Spleen (tissue), 11 donors: ENCODE results near the gene RNPEPL1. TPM values are rescaled to one million over a fixed set of nuclear protein-coding genes. Genes with fewer than 3 reads are reported as not detected.
A peak's percentile ranks its signal among the peaks of the same experiment; 100 is the strongest.

Experiments
- DNase-seq: peaks from one replicate; pipeline ENCODE4 v3.0.0-alpha.2; 2020
- H3K27ac ChIP-seq, 8 donors: fragments of 200-600 bp; sonication (generic) in 7 of 8; 1 replicate in 4 of 8; 2 replicates in 4 of 8; pipeline versions ENCODE4 v1.5.0 to v1.8.0; 2016 to 2021; ENCODE audit warnings: inconsistent platforms in 4 of 8, mild to moderate bottlenecking in 4 of 8, moderate library complexity in 1 of 8
- H3K27me3 ChIP-seq, 7 donors: fragments of 200-600 bp; sonication (generic) in 6 of 7; replicated peaks in 1 of 7; 1 replicate in 4 of 7; 2 replicates in 3 of 7; pipeline versions ENCODE4 v1.5.0 to v1.8.0; 2016 to 2021; ENCODE audit warnings: inconsistent platforms in 3 of 7, mild to moderate bottlenecking in 1 of 7
- H3K36me3 ChIP-seq, 6 donors: fragments of 200-600 bp; sonication (generic) in 5 of 6; 1 replicate in 4 of 6; 2 replicates in 2 of 6; pipeline versions ENCODE4 v1.5.0 to v1.8.0; 2016 to 2021; ENCODE audit warnings: inconsistent platforms in 2 of 6
- H3K4me1 ChIP-seq, 6 donors: fragments of 200-600 bp; sonication (generic) in 5 of 6; 1 replicate in 3 of 6; 2 replicates in 3 of 6; pipeline versions ENCODE4 v1.5.0 to v1.8.0; 2016 to 2021; ENCODE audit warnings: inconsistent platforms in 3 of 6
- H3K4me3 ChIP-seq, 8 donors: fragments of 200-600 bp; sonication (generic) in 7 of 8; 1 replicate in 4 of 8; 2 replicates in 4 of 8; pipeline versions ENCODE4 v1.5.0 to v1.8.0; 2016 to 2021; ENCODE audit warnings: inconsistent platforms in 4 of 8, mild to moderate bottlenecking in 4 of 8, moderate library complexity in 2 of 8
- H3K9me3 ChIP-seq, 8 donors: fragments of 200-600 bp; sonication (generic) in 7 of 8; 1 replicate in 4 of 8; 2 replicates in 4 of 8; pipeline versions ENCODE4 v1.5.0 to v1.8.0; 2016 to 2021; ENCODE audit warnings: inconsistent platforms in 4 of 8
- POLR2A ChIP-seq, 3 donors: fragments of 450-650 bp; IDR thresholded peaks; one replicate each; pipeline ENCODE4 v1.5.1; 2017; ENCODE audit warnings: antibody characterized with exemption in 3 of 3, mild to moderate bottlenecking in 1 of 3
- POLR2AphosphoS5 ChIP-seq, 3 donors: sonication (generic); formaldehyde crosslinking; IDR thresholded peaks; one replicate each; pipeline ENCODE4 v1.5.1; 2017; ENCODE audit warnings: antibody characterized with exemption in 3 of 3
- WGBS, 5 donors: extraction: QIAGEN DNeasy Blood & Tissue Kit in 3 of 5; methylation state at CpG; one replicate each; pipeline versions ENCODE4 v1.1.5 to v1.1.7; 2013 to 2018; 5-methylcytosine and 5-hydroxymethylcytosine counted together
- intact Hi-C: fragments of 100-400 bp; cut with DNase I; formaldehyde crosslinking; loops from one replicate; pipeline ENCODE4 v1.15.0; 2023; ENCODE audit warnings: low total_unique reads
- polyA plus RNA-seq, 3 donors: library from polyadenylated mRNA; stranded (reverse); fragments of 200-250 nt; gene quantifications; one replicate each; pipeline ENCODE4 v1.2.1, GENCODE V29; 2013
- total RNA-seq, 7 donors: library from RNA; depleted of rRNA in 3 of 7; stranded (reverse); fragments of >200 nt in 3 of 7; fragmentation: NEBNext Ultra II Directional in 4 of 7; extraction: Animal tissue kit (Norgen Biotek cat#: 25700) in 4 of 7; gene quantifications; one replicate each; pipeline versions ENCODE4 v1.1.0 to v1.2.1, GENCODE V29; 2016 to 2021
- TF ChIP-seq, protein P1 (sequence below), 11 experiments: fragments of 200-600 bp in 7 of 11; fragments of 450-650 bp in 4 of 11; sonication (generic) in 4 of 11; IDR thresholded peaks in 8 of 11; conservative IDR thresholded peaks in 3 of 11; 1 replicate in 7 of 11; 2 replicates in 4 of 11; pipeline versions ENCODE4 v1.4.0 to v1.8.0; 2016 to 2021; ENCODE audit warnings: antibody characterized with exemption in 11 of 11, inconsistent platforms in 4 of 11, mild to moderate bottlenecking in 1 of 11
- donor health status: healthy with polysubstance abuse.
- donor health status: DM: no; HTN: no; CAD: no; lungs with moderate emphysema.
- donor health status: DM: no; HTN: no; CAD: no.
- donor health status: Bipolar disorder and iron deficiency.
- donor health status: healthy.
- donor health status: DM: no; HTN: no; CAD: no.
- donor health status: DM: yes; HTN: yes; CAD: no.

Gene RNPEPL1
- total and polyA plus RNA-seq, 10 donors = 57.2 to 165 (median 87.4) TPM

DNA sequence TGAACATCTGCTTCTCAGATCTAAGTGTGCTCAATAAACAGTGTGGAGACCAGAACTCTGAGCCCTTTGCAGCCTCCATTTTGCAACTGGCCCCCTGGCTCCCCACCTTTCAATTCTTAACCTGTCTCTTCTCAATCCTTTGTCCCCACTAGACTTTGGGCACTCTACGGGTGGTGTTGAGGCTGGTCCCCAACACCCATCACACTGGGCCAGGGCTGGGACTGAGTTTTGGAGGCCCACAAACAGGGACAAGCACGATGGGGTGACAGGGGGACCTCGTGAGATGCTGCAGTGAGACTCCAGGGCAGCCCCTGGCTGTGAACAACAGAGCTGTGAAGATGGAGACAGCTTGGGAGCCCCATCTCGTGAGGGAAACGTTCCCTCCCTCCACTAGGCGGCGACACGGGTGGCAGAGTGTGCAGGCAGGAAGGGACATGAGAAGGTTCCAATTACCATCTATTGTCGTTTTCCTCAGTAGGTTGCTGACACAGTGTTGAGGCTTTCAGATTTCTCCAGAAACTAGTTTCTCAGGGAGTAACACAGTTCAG is 11.7 kb upstream of the RNPEPL1 start:
- Histone ChIP-seq H3K27ac (no peak overlapping the region), H3K36me3 (peaks cover 0 to 57% (median 9%) of the 10 kb centered on the region in 6 donors), H3K4me3 (peak overlapping the region in 1 of 8 donors; percentile 66), H3K27me3 (peaks cover 0 to 7% (median 0%) of the 10 kb centered on the region in 7 donors), H3K9me3 (no peaks in the 10 kb centered on the region), H3K4me1 (peaks cover 31 to 66% (median 50%) of the 10 kb centered on the region in 6 donors)
- peak; percentile 89 for DNase-seq
- TF ChIP-seq POLR2A (IDR thresholded peaks at IDR 0.05) (no peak), POLR2AphosphoS5 (IDR thresholded peaks at IDR 0.05) (peak in 2 of 3 donors; percentile 10 to 18)
- TF ChIP-seq, protein P1, sequence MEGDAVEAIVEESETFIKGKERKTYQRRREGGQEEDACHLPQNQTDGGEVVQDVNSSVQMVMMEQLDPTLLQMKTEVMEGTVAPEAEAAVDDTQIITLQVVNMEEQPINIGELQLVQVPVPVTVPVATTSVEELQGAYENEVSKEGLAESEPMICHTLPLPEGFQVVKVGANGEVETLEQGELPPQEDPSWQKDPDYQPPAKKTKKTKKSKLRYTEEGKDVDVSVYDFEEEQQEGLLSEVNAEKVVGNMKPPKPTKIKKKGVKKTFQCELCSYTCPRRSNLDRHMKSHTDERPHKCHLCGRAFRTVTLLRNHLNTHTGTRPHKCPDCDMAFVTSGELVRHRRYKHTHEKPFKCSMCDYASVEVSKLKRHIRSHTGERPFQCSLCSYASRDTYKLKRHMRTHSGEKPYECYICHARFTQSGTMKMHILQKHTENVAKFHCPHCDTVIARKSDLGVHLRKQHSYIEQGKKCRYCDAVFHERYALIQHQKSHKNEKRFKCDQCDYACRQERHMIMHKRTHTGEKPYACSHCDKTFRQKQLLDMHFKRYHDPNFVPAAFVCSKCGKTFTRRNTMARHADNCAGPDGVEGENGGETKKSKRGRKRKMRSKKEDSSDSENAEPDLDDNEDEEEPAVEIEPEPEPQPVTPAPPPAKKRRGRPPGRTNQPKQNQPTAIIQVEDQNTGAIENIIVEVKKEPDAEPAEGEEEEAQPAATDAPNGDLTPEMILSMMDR (IDR thresholded peaks at IDR 0.05 in 8 of 11, conservative IDR thresholded peaks at IDR 0.05 in 3 of 11) = peak in 10 of 11 experiments; percentile 18 to 70 (median 45)
- intact Hi-C loops = no loop called here
- 52 to 61% (median 57%) methylated on average over 9 of the region's 9 CpGs for WGBS, 5 donors

DNA sequence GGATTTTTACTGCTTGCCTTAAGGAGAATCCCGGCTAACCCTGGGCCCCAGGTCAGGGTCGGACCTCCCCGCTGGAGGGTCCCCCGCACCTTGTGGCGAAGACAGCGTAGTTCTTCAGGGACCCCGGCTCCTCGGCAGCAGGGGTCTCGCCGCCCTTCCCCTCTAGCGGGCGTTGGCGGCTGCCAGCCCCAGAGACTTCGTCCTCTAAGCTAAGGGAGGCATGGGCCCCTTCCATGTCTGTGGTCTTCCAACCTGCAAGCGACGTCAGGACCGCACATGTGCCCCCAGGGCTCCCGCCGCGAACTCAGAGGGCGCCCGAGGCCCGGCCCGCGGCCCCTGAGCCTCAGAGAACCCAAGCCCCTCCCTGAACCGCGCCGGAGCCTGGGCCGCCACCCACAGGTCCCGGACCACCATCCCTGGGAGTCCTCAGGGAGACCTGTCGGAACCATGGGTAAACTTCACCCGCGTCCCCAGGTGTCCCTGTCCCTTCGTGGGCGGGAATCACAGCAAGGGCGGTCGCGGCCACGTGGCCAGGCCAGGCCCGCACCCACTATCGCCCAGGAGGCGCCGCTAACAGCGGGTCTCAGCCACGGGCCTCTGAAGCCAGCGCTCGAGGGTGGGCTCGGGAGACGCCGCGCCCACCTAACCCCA is 11.1 kb upstream of the RNPEPL1 start:
- TF ChIP-seq POLR2A (IDR thresholded peaks at IDR 0.05) = no peak
- intact Hi-C loops = no loop called here
- H3K27me3 ChIP-seq = peaks cover 0 to 7% (median 0%) of the 10 kb centered on the region in 7 donors
- peaks cover 37 to 66% (median 50%) of the 10 kb centered on the region in 6 donors for H3K4me1 ChIP-seq
- no peak overlapping the region for H3K27ac ChIP-seq
- peak overlapping the region; percentile 2 to 66 (median 40) for H3K4me3 ChIP-seq
- no peaks in the 10 kb centered on the region for H3K9me3 ChIP-seq
- WGBS, 5 donors = 37 to 65% (median 40%) methylated on average over 19 to 51 of the region's 51 CpGs
- peaks cover 0 to 51% (median 6%) of the 10 kb centered on the region in 6 donors for H3K36me3 ChIP-seq
- DNase-seq = peak; percentile 83

DNA sequence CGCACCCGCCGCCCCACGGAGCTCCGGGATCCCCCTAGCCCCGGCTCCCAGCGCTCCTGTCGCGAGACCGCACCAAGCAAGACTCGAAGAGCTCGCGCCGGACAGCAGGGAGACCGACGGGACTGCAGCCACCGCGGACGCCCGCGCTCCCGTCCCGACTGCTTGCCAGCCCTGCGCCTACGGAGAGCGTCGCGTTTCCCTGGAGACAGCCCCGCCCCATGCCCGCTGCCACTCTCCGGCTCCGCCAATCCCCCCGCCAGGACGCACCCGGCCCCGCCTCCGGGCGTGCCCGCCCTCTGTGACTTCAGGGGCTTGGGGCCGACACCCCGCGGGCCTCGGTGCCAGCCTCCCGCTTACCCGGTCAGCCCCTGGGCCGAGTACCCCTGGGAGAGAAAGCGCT is 10.5 kb upstream of the RNPEPL1 start, which contains the start of gene ANKMY1:
Gene ANKMY1 (minus strand): TSS at position 181 of the 400 bp plus-strand sequence. CDS start 653 bp downstream, outside the sequence.
- 3 to 14% (median 8%) methylated on average over 4 to 47 of the region's 47 CpGs for WGBS, 5 donors
- intact Hi-C loops = no loop called here

DNA sequence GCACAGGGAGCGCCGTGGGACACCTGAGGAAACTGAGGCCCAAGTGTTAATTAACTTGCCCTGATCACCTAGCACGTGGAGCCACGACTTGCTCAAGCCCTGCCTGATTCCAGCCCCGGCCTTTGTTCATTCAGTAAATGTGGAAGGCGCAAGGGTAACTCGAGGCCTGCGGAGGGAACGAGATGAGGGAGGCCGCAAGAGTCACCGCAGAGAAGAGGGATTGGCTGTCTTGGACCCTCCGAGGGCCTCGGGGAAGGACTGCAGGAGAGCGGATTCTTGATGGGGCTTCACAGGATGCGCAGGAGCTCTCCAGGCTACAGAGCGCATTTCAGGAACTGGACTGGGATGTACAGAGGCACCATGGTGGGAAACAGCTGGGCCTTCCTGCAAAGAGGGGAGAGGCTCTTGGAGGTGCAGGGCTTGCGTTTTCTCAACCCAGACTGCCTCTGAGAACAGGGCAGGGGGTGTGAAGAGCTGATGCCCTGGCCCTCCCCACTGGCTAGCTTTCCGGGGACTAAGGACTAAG is 10.0 kb upstream of the RNPEPL1 start:
- peak overlapping the region in 6 of 8 donors; percentile 38 to 66 (median 40) for H3K4me3 ChIP-seq
- 81 to 91% (median 84%) methylated on average over 16 to 18 of the region's 18 CpGs for whole genome bisulfite sequencing, 5 donors
- no peaks in the 10 kb centered on the region for H3K9me3 ChIP-seq
- H3K27me3 ChIP-seq = peaks cover 0 to 7% (median 0%) of the 10 kb centered on the region in 7 donors
- peaks cover 40 to 71% (median 59%) of the 10 kb centered on the region in 6 donors for H3K4me1 ChIP-seq
- H3K36me3 ChIP-seq = peaks cover 0 to 44% (median 0%) of the 10 kb centered on the region in 6 donors
- intact Hi-C loops = no loop called here
- no peak overlapping the region for H3K27ac ChIP-seq
- TF ChIP-seq, protein P1 (IDR thresholded peaks at IDR 0.05 in 8 of 11, conservative IDR thresholded peaks at IDR 0.05 in 3 of 11) = no peak
- TF ChIP-seq POLR2AphosphoS5 (IDR thresholded peaks at IDR 0.05) (no peak), POLR2A (IDR thresholded peaks at IDR 0.05) (no peak)
- DNase-seq = no peak

More for the DNA sequence above, 10.5 kb upstream of the RNPEPL1 start, which contains the start of gene ANKMY1:
- Histone ChIP-seq H3K27ac (no peak within 1 kb of the TSS), H3K4me1 (peaks cover 40 to 66% (median 55%) of the 10 kb centered on the region in 6 donors), H3K9me3 (no peaks in the 10 kb centered on the region), H3K27me3 (peaks cover 0 to 7% (median 0%) of the 10 kb centered on the region in 7 donors), H3K36me3 (peaks cover 0 to 45% (median 3%) of the 10 kb centered on the region in 6 donors), H3K4me3 (peak within 1 kb of the TSS; percentile 2 to 66 (median 40))
- peak; percentile 89 for DNase-seq
- peak in 2 of 3 donors; percentile 26 to 48 for TF ChIP-seq POLR2AphosphoS5 (IDR thresholded peaks at IDR 0.05)
- TF ChIP-seq, protein P1 (IDR thresholded peaks at IDR 0.05 in 8 of 11, conservative IDR thresholded peaks at IDR 0.05 in 3 of 11) = no peak
